Natural killer cell (primary cell): ENCODE results near the gene OR51V1. TPM values are rescaled to one million over a fixed set of nuclear protein-coding genes. Genes with fewer than 3 reads are reported as not detected.

ENCODE experiments used
- ATAC-seq, 3 donors: fragments of 150-1000 bp in 2 of 3; fragments of 200-7000 bp in 1 of 3; cut with Tn5 transposase; 1 replicate in 1 of 3; 2 replicates in 2 of 3; pipeline ENCODE4 v1.10.0; 2021; ENCODE audit warnings: mild to moderate bottlenecking in 2 of 3, moderate library complexity in 2 of 3
- DNase-seq, 2 donors: peaks; one replicate each; pipeline versions ENCODE4 v3.0.0 to v3.0.0-alpha.2; 2013 to 2021; ENCODE audit warnings: mixed read lengths in 1 of 2
- H3K27ac ChIP-seq: one replicate; pipeline ENCODE4 v1.5.1; 2013; ENCODE audit warnings: mild to moderate bottlenecking, low read length
- H3K27me3 ChIP-seq: one replicate; pipeline ENCODE4 v1.6.1; 2013; ENCODE audit warnings: low read length; ENCODE audit not compliant: control insufficient read depth, insufficient read depth
- H3K36me3 ChIP-seq: one replicate; pipeline ENCODE4 v1.6.1; 2013; ENCODE audit warnings: low read length; ENCODE audit not compliant: control insufficient read depth, insufficient read depth
- H3K4me1 ChIP-seq: one replicate; pipeline ENCODE4 v1.6.1; 2013; ENCODE audit warnings: low read length; ENCODE audit not compliant: control insufficient read depth, insufficient read depth
- H3K4me3 ChIP-seq: one replicate; pipeline ENCODE4 v1.5.1; 2013; ENCODE audit warnings: low read length
- H3K9me3 ChIP-seq: one replicate; pipeline ENCODE4 v1.6.1; 2013; ENCODE audit warnings: low read length; ENCODE audit not compliant: control insufficient read depth, insufficient read depth
- H3K27ac Mint-ChIP-seq, 2 donors: one replicate each; pipeline ENCODE4 v1.8.0; 2022; ENCODE audit warnings: mild to moderate bottlenecking in 2 of 2, mixed read lengths in 2 of 2, moderate library complexity in 1 of 2
- H3K27me3 Mint-ChIP-seq, 2 donors: one replicate each; pipeline ENCODE4 v1.8.0; 2022; ENCODE audit warnings: low read depth in 2 of 2, mixed read lengths in 2 of 2
- H3K36me3 Mint-ChIP-seq: one replicate; pipeline ENCODE4 v1.8.0; 2022; ENCODE audit warnings: mixed read lengths
- H3K4me1 Mint-ChIP-seq, 2 donors: one replicate each; pipeline ENCODE4 v1.8.0; 2022; ENCODE audit warnings: mixed read lengths in 2 of 2
- H3K4me3 Mint-ChIP-seq: one replicate; pipeline ENCODE4 v1.8.0; 2022; ENCODE audit warnings: mild to moderate bottlenecking, moderate library complexity, mixed read lengths
- H3K9me3 Mint-ChIP-seq, 2 donors: one replicate each; pipeline ENCODE4 v1.8.0; 2022; ENCODE audit warnings: mixed read lengths in 2 of 2
- CTCF ChIP-seq: fragments of 200-600 bp; IDR thresholded peaks from one replicate; pipeline ENCODE4 v1.8.0; 2022; ENCODE audit warnings: antibody characterized with exemption
- WGBS: methylation state at CpG from one replicate; pipeline ENCODE4 v1.1.7; 2013; ENCODE audit warnings: missing lambda C conversion rate; ENCODE audit not compliant: insufficient coverage; 5-methylcytosine and 5-hydroxymethylcytosine counted together
- intact Hi-C: fragments of 100-400 bp; cut with micrococcal nuclease; formaldehyde crosslinking; loops from one replicate; pipeline ENCODE4 v1.14.2; 2022
- total RNA-seq, 4 donors: library from RNA; stranded (reverse); fragments of 120-200 nt in 1 of 4; gene quantifications; one replicate each; pipeline versions ENCODE4 v1.2.3 to v1.2.4, GENCODE V29; 2013 to 2022

Gene OR51V1
- total RNA-seq, 3 donors from 2014 or later (not counting 1 experiment from before 2014, with no cell fraction given) = not detected

GRCh38 chr11:5229796-5230195 lies 29.3 kb upstream of the OR51V1 start:
- Mint-ChIP-seq H3K36me3 (no peaks in the 10 kb centered on the region), H3K4me1 (no peaks in the 10 kb centered on the region), H3K27ac (no peak overlapping the region), H3K4me3 (no peak overlapping the region), H3K9me3 (no peaks in the 10 kb centered on the region), H3K27me3 (no peaks in the 10 kb centered on the region)
- no peak overlapping the region for H3K27ac ChIP-seq
- no peaks in the 10 kb centered on the region for H3K36me3 ChIP-seq
- no peaks in the 10 kb centered on the region for H3K27me3 ChIP-seq
- no peak for DNase-seq
- no peaks in the 10 kb centered on the region for H3K4me1 ChIP-seq
- H3K9me3 ChIP-seq = no peaks in the 10 kb centered on the region
- intact Hi-C loops = no loop called here
- no peak overlapping the region for H3K4me3 ChIP-seq
- TF ChIP-seq CTCF = no peak
- 100% methylated on average over 1 of the region's 2 CpGs for WGBS
- ATAC-seq = no peak

- Histone ChIP-seq H3K27ac (no peak overlapping the region), H3K36me3 (no peaks in the 10 kb centered on the region), H3K4me1 (no peaks in the 10 kb centered on the region), H3K4me3 (no peak overlapping the region), H3K9me3 (no peaks in the 10 kb centered on the region), H3K27me3 (no peaks in the 10 kb centered on the region)
- H3K27ac Mint-ChIP-seq = no peak overlapping the region
- H3K9me3 Mint-ChIP-seq = no peaks in the 10 kb centered on the region
- H3K4me1 Mint-ChIP-seq = no peaks in the 10 kb centered on the region
- no peaks in the 10 kb centered on the region for H3K27me3 Mint-ChIP-seq
- DNase-seq (no peak), ATAC-seq (no peak)
- H3K36me3 Mint-ChIP-seq = no peaks in the 10 kb centered on the region
- TF ChIP-seq CTCF = no peak
- WGBS = 86% methylated on average over 1 of the region's 1 CpG
- intact Hi-C loops = no loop called here
- H3K4me3 Mint-ChIP-seq = no peak overlapping the region
Measured at GRCh38 chr11:5229356-5229755, 28.9 kb upstream of the OR51V1 start.

GRCh38 chr11:5228124-5228523 lies 27.6 kb upstream of the OR51V1 start:
- Histone ChIP-seq H3K9me3 (no peaks in the 10 kb centered on the region), H3K4me3 (no peak overlapping the region), H3K4me1 (no peaks in the 10 kb centered on the region), H3K36me3 (no peaks in the 10 kb centered on the region), H3K27me3 (no peaks in the 10 kb centered on the region), H3K27ac (no peak overlapping the region)
- Mint-ChIP-seq H3K27ac (no peak overlapping the region), H3K9me3 (no peaks in the 10 kb centered on the region), H3K27me3 (no peaks in the 10 kb centered on the region), H3K4me3 (no peak overlapping the region), H3K4me1 (no peaks in the 10 kb centered on the region), H3K36me3 (no peaks in the 10 kb centered on the region)
- TF ChIP-seq CTCF = no peak
- 75% methylated on average over 2 of the region's 5 CpGs for WGBS
- ATAC-seq (no peak), DNase-seq (no peak)
- intact Hi-C loops = no loop called here

- Mint-ChIP-seq H3K27ac (no peak overlapping the region), H3K36me3 (no peaks in the 10 kb centered on the region), H3K4me3 (no peak overlapping the region), H3K27me3 (no peaks in the 10 kb centered on the region), H3K9me3 (no peaks in the 10 kb centered on the region), H3K4me1 (no peaks in the 10 kb centered on the region)
- WGBS = 60% methylated on average over 1 of the region's 1 CpG
- no peak for TF ChIP-seq CTCF
- Histone ChIP-seq H3K36me3 (no peaks in the 10 kb centered on the region), H3K9me3 (no peaks in the 10 kb centered on the region), H3K4me3 (no peak overlapping the region), H3K27ac (no peak overlapping the region), H3K4me1 (no peaks in the 10 kb centered on the region), H3K27me3 (no peaks in the 10 kb centered on the region)
- no peak for DNase-seq
- intact Hi-C loops = no loop called here
- ATAC-seq = no peak
Measured at GRCh38 chr11:5227681-5228080, 27.2 kb upstream of the OR51V1 start.
